SK-N-SH (cell line): ENCODE measurements around the gene STT3B. TPM values are rescaled to one million over a fixed set of nuclear protein-coding genes. Genes with fewer than 3 reads are reported as not detected.

Experiments
- CTCF ChIA-PET: fragments of 300-600, 350-600 bp; formaldehyde crosslinking; extraction: SDS; loops from one replicate; lab custom pipeline; 2021; lab: Yijun Ruan, JAX
- POLR2A ChIA-PET: fragments of 350-600 bp; sonication (Branson Sonifier 250); formaldehyde crosslinking; extraction: SDS; loops from one replicate; lab custom pipeline; 2020; ENCODE audit warnings: antibody characterized with exemption, inconsistent platforms; lab: Yijun Ruan, JAX
- DNase-seq: peaks from one replicate; pipeline ENCODE4 v3.0.0; 2012
- H2AFZ ChIP-seq: fragments of 200-600 bp; sonication (generic); 2 replicates; pipeline ENCODE4 v1.8.1; 2016; ENCODE audit warnings: antibody characterized with exemption, mild to moderate bottlenecking, low read depth
- H3F3A ChIP-seq: fragments of 200-600 bp; sonication (generic); replicated peaks from 2 replicates; pipeline ENCODE3; 2016; ENCODE audit warnings: antibody characterized with exemption, mild to moderate bottlenecking; ENCODE audit not compliant: insufficient read depth
- H3K27ac ChIP-seq, 2 experiments: fragments of 200-500 bp in 1 of 2; fragments of 200-600 bp in 1 of 2; sonication (Bioruptor generic) in 1 of 2; sonication (generic), shearing (Covaris generic) in 1 of 2; 2 replicates each; pipeline versions ENCODE4 v1.5.1 to v1.6.1; 2014 to 2016; ENCODE audit warnings: low read depth in 2 of 2, inconsistent platforms in 1 of 2, low read length in 1 of 2, mild to moderate bottlenecking in 1 of 2, mixed read lengths in 1 of 2
- H3K27me3 ChIP-seq: fragments of 200-600 bp; sonication (generic), shearing (Covaris generic); 2 replicates; pipeline ENCODE4 v1.6.1; 2016; ENCODE audit warnings: mixed run types; ENCODE audit not compliant: insufficient read depth
- H3K36me3 ChIP-seq, 2 experiments: fragments of 200-500 bp in 1 of 2; fragments of 200-600 bp in 1 of 2; sonication (Bioruptor generic) in 1 of 2; sonication (generic) in 1 of 2; replicated peaks in 1 of 2; 2 replicates each; pipeline versions ENCODE3 to v1.5.1; 2014 to 2016; ENCODE audit warnings: low read length in 1 of 2, mild to moderate bottlenecking in 1 of 2; ENCODE audit not compliant: insufficient read depth in 2 of 2, control insufficient read depth in 1 of 2
- H3K4me1 ChIP-seq, 2 experiments: fragments of 200-500 bp in 1 of 2; fragments of 200-600 bp in 1 of 2; sonication (Bioruptor generic) in 1 of 2; sonication (generic), shearing (Covaris generic) in 1 of 2; 2 replicates each; pipeline versions ENCODE4 v1.5.1 to v1.6.1; 2014 to 2016; ENCODE audit warnings: low read depth in 1 of 2, low read length in 1 of 2, mixed run types in 1 of 2; ENCODE audit not compliant: insufficient read depth in 2 of 2, control insufficient read depth in 1 of 2
- H3K4me2 ChIP-seq: fragments of 200-600 bp; sonication (generic), shearing (Covaris generic); 2 replicates; pipeline ENCODE4 v1.6.1; 2017; ENCODE audit warnings: mixed run types
- H3K4me3 ChIP-seq, 2 experiments: fragments of 200-500 bp in 1 of 2; fragments of 200-600 bp in 1 of 2; sonication (Bioruptor generic) in 1 of 2; sonication (generic), shearing (Covaris generic) in 1 of 2; 2 replicates each; pipeline versions ENCODE4 v1.5.1 to v1.8.1; 2014 to 2016; ENCODE audit warnings: low read depth in 2 of 2, inconsistent platforms in 1 of 2, low read length in 1 of 2, mild to moderate bottlenecking in 1 of 2, mixed read lengths in 1 of 2, moderate library complexity in 1 of 2
- H3K79me2 ChIP-seq: fragments of 200-600 bp; sonication (generic); 2 replicates; pipeline ENCODE4 v1.8.1; 2017; ENCODE audit warnings: mild to moderate bottlenecking; ENCODE audit not compliant: insufficient read depth
- H3K9ac ChIP-seq: fragments of 200-600 bp; sonication (generic); 2 replicates; pipeline ENCODE4 v1.6.1; 2017; ENCODE audit warnings: mixed run types
- H3K9me2 ChIP-seq: fragments of 200-600 bp; sonication (generic); 2 replicates; pipeline ENCODE4 v1.6.1; 2017; ENCODE audit warnings: mixed run types
- H3K9me3 ChIP-seq: fragments of 200-600 bp; sonication (generic); 2 replicates; pipeline ENCODE4 v1.6.1; 2017; ENCODE audit warnings: mixed run types, mild to moderate bottlenecking, moderate library complexity
- H4K20me1 ChIP-seq: fragments of 200-600 bp; sonication (generic); 2 replicates; pipeline ENCODE4 v1.6.1; 2017; ENCODE audit warnings: mild to moderate bottlenecking, mixed run types; ENCODE audit not compliant: insufficient read depth
- CHD2 ChIP-seq: fragments of 150-350 bp; IDR thresholded peaks from 2 replicates; pipeline ENCODE4 v1.6.1; 2018; ENCODE audit warnings: low read length; ENCODE audit not compliant: partially characterized antibody
- EP300 ChIP-seq, 2 experiments: IDR thresholded peaks; 2 replicates each; pipeline versions ENCODE4 v1.4.0 to v1.6.1; 2012; ENCODE audit warnings: borderline replicate concordance in 1 of 2, low read depth in 1 of 2, low read length in 1 of 2
- EZH2phosphoT487 ChIP-seq: fragments of 200-600 bp; sonication (generic); IDR thresholded peaks from 2 replicates; pipeline ENCODE4 v1.6.1; 2017; ENCODE audit warnings: low read depth, mixed run types, mild to moderate bottlenecking, antibody characterized with exemption, moderate library complexity, borderline replicate concordance
- FOXM1 ChIP-seq: IDR thresholded peaks from 2 replicates; pipeline ENCODE4 v1.4.0; 2012; ENCODE audit warnings: low read depth, mild to moderate bottlenecking
- IRF3 ChIP-seq: fragments of 150-350 bp; IDR thresholded peaks from 2 replicates; pipeline ENCODE4 v1.6.1; 2016; ENCODE audit warnings: mild to moderate bottlenecking, low read depth, low read length
- MAX ChIP-seq: IDR thresholded peaks from 2 replicates; pipeline ENCODE4 v1.4.0; 2012; ENCODE audit warnings: low read depth
- MEF2A ChIP-seq: IDR thresholded peaks from 2 replicates; pipeline ENCODE4 v1.4.0; 2012; ENCODE audit warnings: low read depth, borderline replicate concordance
- MXI1 ChIP-seq: IDR thresholded peaks from 2 replicates; pipeline ENCODE4 v1.6.1; 2012; ENCODE audit warnings: mild to moderate bottlenecking, low read depth, low read length, improper control_type of control experiment
- PBX3 ChIP-seq: IDR thresholded peaks from 2 replicates; pipeline ENCODE4; 2012
- POLR2AphosphoS5 ChIP-seq: IDR thresholded peaks from 2 replicates; pipeline ENCODE4 v1.6.1; 2012; ENCODE audit warnings: low read depth, low read length
- REST ChIP-seq: IDR thresholded peaks from 2 replicates; pipeline ENCODE4 v1.6.1; 2012; ENCODE audit warnings: mild to moderate bottlenecking, low read depth, low read length, moderate library complexity
- RFX5 ChIP-seq: IDR thresholded peaks from 2 replicates; pipeline ENCODE4 v1.6.1; 2012; ENCODE audit warnings: mild to moderate bottlenecking, improper control_type of control experiment, low read length
- TAF1 ChIP-seq: IDR thresholded peaks from 2 replicates; pipeline ENCODE4 v1.6.1; 2012; ENCODE audit warnings: low read depth, mild to moderate bottlenecking, low read length, moderate library complexity, borderline replicate concordance
- TCF12 ChIP-seq: IDR thresholded peaks from 2 replicates; pipeline ENCODE4 v1.4.0; 2012
- TEAD4 ChIP-seq: IDR thresholded peaks from 2 replicates; pipeline ENCODE4 v1.4.0; 2012; ENCODE audit warnings: mild to moderate bottlenecking, borderline replicate concordance; ENCODE audit not compliant: insufficient read depth
- USF2 ChIP-seq: fragments of 150-350 bp; IDR thresholded peaks from 2 replicates; pipeline ENCODE4 v1.6.1; 2017; ENCODE audit warnings: antibody characterized with exemption, low read length, low read depth, borderline replicate concordance
- YY1 ChIP-seq: IDR thresholded peaks from 2 replicates; pipeline ENCODE4 v1.4.0; 2012; ENCODE audit warnings: low read depth, mild to moderate bottlenecking
- ZBTB33 ChIP-seq: IDR thresholded peaks from 2 replicates; pipeline ENCODE4 v1.4.0; 2012; ENCODE audit warnings: low read depth, borderline replicate concordance
- WGBS: methylation state at CpG from one replicate; pipeline ENCODE4 v1.1.6; 2017; ENCODE audit warnings: low lambda C conversion rate; 5-methylcytosine and 5-hydroxymethylcytosine counted together
- polyA plus RNA-seq, 3 experiments: library from polyadenylated mRNA; depleted of rRNA; stranded (reverse); fragments of >200 nt; gene quantifications; 2 replicates each; pipeline ENCODE4 v1.2.3, GENCODE V29; 2012

STT3B gene
- polyA plus RNA-seq, 1 of the 3 experiments (the other 2 are of a cell fraction), result 27.9 TPM

GRCh38 chr3:31491660-31492059 is 41.1 kb upstream of the STT3B start:
- WGBS, result 25% methylated on average over 3 of the region's 6 CpGs

GRCh38 chr3:31493149-31493548 is 39.6 kb upstream of the STT3B start:
- Histone ChIP-seq H3K4me3 (no peak overlapping the region), H4K20me1 (no peaks in the 10 kb centered on the region), H3K27me3 (no peaks in the 10 kb centered on the region), H3K36me3 (no peaks in the 10 kb centered on the region), H3K4me1 (no peaks in the 10 kb centered on the region), H3K79me2 (no peaks in the 10 kb centered on the region), H3K9me3 (no peaks in the 10 kb centered on the region), H3K4me2 (no peak overlapping the region), H3F3A (no peaks in the 10 kb centered on the region), H2AFZ (no peak overlapping the region), H3K9ac (no peak overlapping the region), H3K27ac (no peak overlapping the region), H3K9me2 (no peaks in the 10 kb centered on the region)
- ChIA-PET CTCF (interaction anchor here (0.5 kb wide), 1 partner anchor 14 kb away, joined by 3 read pairs; no protein-coding TSS in a partner anchor), POLR2A (no interaction called here)
- no peak for DNase-seq
- TF ChIP-seq YY1, result no peak
- no peak for TF ChIP-seq REST
- TF ChIP-seq MEF2A, result no peak
- no peak for TF ChIP-seq ZBTB33
- TF ChIP-seq TEAD4, result no peak
- no peak for TF ChIP-seq EZH2phosphoT487
- TF ChIP-seq IRF3, result no peak
- TF ChIP-seq USF2, result no peak
- TF ChIP-seq RFX5, result no peak
- TF ChIP-seq EP300 (IDR thresholded peaks at IDR 0.05; ENCODE audit: borderline replicate concordance in 1 of 2, low read depth in 1 of 2, low read length in 1 of 2), result no peak
- TF ChIP-seq MXI1, result no peak
- no peak for TF ChIP-seq TCF12
- TF ChIP-seq MAX, result no peak
- TF ChIP-seq CHD2, result no peak

More at GRCh38 chr3:31491660-31492059, 41.1 kb upstream of the STT3B start:
- Histone ChIP-seq H3K4me3 (no peak overlapping the region), H3K27me3 (no peaks in the 10 kb centered on the region), H3K4me1 (no peaks in the 10 kb centered on the region), H3F3A (no peaks in the 10 kb centered on the region), H3K4me2 (no peak overlapping the region), H3K9me3 (no peaks in the 10 kb centered on the region), H3K9me2 (no peaks in the 10 kb centered on the region), H3K27ac (no peak overlapping the region), H4K20me1 (no peaks in the 10 kb centered on the region), H2AFZ (no peak overlapping the region), H3K9ac (no peak overlapping the region), H3K36me3 (no peaks in the 10 kb centered on the region), H3K79me2 (no peaks in the 10 kb centered on the region)
- CTCF ChIA-PET, result no interaction called here
- no peak for TF ChIP-seq TCF12
- TF ChIP-seq FOXM1, result no peak
- no peak for TF ChIP-seq PBX3
- TF ChIP-seq RFX5, result no peak
- TF ChIP-seq POLR2AphosphoS5, result no peak
- no peak for TF ChIP-seq TAF1
- POLR2A ChIA-PET, result no interaction called here
- no peak for DNase-seq
